A673 (cell line): ENCODE results near the gene MCM3.

Experiments
- CTCF ChIP-seq: fragments of 300-800, 200-600 bp; sonication (generic); conservative IDR thresholded peaks from 2 replicates; pipeline ENCODE4 v1.5.1; 2017; ENCODE audit warnings: low read depth, mild to moderate bottlenecking, antibody characterized with exemption, low read length, moderate library complexity, mixed read lengths
- EZH2 ChIP-seq: fragments of 200-600 bp; sonication (generic); IDR thresholded peaks from 2 replicates; pipeline ENCODE4 v1.6.1; 2017; ENCODE audit warnings: borderline replicate concordance, low read depth, mild to moderate bottlenecking, mixed read lengths, antibody characterized with exemption, low read length; ENCODE audit not compliant: poor library complexity, severe bottlenecking

DNA sequence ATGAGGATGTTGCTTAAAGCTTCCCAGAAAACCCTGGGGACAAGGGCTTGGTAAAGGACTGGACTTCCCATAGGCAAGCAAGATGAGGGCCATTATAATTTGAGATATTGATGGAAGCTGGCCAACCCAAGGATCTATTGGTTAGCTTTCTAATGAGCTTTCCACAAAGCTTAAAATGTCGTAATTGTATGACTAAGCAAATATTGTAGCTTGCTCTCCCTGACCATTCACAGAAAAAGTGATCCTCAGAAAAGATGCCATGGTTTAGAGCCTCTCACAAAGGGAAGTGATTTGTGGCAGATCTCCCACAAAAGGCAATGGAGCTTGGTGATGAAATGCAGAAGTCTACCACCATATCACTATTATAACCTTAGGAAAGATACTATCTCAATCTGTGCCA is 53.9 kb downstream of the MCM3 start:
- TF ChIP-seq CTCF (no peak), EZH2 (no peak)
